H54 (cell line): ENCODE data around the gene ZNF576.
"Not testable (repeated sequence)": the region's sequence is repeated elsewhere in the genome, so short reads cannot be mapped to it uniquely, and the experiment has no call there.

Source experiments
- DNase-seq: peaks from one replicate; pipeline ENCODE4 v3.0.0; 2011; ENCODE audit warnings: low spot score, mixed read lengths; ENCODE audit not compliant: insufficient read length
- FAIRE-seq: peaks from 3 replicates; lab custom pipeline; 2011; peaks lifted over from hg19 to GRCh38; lab: Jason Lieb, UNC
- POLR2A ChIP-seq: IDR thresholded peaks from 2 replicates; pipeline ENCODE4 v1.6.1; 2011; ENCODE audit warnings: low read depth, mild to moderate bottlenecking, low read length

Gene ZNF576

GRCh38 chr19:43598445-43599240, 2.2 kb downstream of the ZNF576 start:
- DNase-seq: no peak
- FAIRE-seq: no peak
- TF ChIP-seq POLR2A: no peak

GRCh38 chr19:43599635-43600295, 3.4 kb downstream of the ZNF576 start:
- DNase-seq (no peak), FAIRE-seq (no peak)
- TF ChIP-seq POLR2A: no peak

DNA sequence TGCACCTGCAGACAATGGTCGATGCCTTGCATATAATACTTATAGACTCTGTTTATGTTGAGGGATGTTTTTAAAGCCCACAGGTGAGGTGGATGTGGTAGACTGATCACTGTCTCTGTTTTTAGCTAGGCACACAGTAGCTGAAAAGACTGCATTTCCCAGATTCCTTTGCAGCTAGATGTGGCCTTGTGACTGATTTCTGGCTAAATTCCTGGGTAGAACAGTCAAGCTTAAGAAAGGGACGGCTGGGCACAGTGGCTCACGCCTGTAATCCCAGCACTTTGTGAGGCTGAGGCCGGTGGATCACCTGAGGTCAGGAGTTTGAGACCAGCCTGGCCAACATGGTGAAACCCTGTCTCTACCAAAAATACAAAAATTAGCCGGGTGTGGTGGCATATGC, 3.9 kb downstream of the ZNF576 start:
- not testable (repeated sequence) for DNase-seq, FAIRE-seq

GRCh38 chr19:43605875-43606568, 9.6 kb downstream of the ZNF576 start:
- DNase-seq (no peak), FAIRE-seq (no peak)
- no peak for TF ChIP-seq POLR2A

- DNase-seq (no peak), FAIRE-seq (no peak)
- no peak for TF ChIP-seq POLR2A
Observed at GRCh38 chr19:43606569-43607229, 10.3 kb downstream of the ZNF576 start.

DNA sequence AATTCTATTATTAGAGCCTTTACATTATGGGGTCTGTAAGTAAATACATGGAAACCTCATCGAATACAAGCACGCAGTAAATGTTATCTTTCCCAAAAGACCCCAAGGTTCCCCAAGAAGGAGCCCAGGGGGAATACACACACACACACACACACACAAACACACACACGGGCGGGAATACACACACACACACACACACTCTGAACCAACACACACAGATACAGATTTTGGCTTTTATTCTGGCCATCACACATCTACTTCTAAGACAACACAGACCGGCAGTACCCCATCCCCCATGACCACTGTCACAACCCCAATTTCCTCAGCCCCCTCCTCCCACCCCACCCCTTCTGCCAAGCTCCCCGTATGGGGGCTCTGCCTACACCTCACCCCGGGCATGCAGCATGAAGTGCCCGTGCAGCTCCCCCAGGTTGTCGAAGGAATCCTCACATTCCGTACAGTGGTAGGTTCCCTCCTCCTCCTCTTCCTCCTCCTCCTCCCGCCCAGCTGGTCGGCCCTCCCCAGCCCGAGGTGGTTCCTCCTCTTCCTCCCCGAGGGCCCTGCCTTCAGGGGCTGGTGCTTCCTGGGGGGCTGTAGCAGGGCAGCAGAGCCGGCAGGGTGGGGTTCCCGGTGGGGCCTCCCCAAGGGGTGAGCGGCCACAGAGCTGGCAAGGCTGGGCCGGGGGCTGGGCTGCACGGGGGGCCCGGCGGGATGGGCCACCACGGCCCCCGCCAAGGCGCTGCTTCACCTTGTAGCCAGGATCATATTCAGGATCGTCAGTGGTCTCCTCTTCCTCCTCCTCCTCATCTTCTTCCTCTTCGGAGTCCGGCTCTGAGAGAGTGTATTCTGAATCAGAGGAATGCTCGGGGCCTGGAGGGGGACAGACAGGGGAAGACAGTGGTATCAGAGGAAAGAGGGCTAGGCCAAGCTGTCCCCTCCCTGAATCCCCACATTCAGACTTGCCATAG, 11.1 kb downstream of the ZNF576 start:
- DNase-seq: no peak
- TF ChIP-seq POLR2A: no peak
- FAIRE-seq: no peak

DNA sequence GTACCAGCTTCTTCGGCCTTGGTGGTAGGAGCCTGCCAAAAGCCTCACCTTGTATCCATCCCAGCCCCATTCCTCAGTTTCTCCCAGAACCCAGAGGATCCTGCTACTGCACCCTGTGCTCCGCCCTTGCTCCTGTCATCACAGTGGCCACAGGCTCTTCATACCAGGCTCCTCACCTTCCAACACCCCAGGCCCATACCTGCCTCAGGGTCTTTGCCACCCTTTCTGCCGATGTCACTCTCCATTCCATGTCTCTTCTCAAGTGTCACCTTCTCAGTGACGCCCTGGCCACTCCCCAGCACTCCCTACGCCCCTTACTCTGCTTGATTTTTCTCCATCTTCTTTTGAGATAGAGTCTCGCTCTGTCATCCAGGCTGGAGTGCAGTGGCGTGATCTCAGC, 13.5 kb downstream of the ZNF576 start:
- TF ChIP-seq POLR2A: no peak
- no peak for DNase-seq
- FAIRE-seq: no peak

DNA sequence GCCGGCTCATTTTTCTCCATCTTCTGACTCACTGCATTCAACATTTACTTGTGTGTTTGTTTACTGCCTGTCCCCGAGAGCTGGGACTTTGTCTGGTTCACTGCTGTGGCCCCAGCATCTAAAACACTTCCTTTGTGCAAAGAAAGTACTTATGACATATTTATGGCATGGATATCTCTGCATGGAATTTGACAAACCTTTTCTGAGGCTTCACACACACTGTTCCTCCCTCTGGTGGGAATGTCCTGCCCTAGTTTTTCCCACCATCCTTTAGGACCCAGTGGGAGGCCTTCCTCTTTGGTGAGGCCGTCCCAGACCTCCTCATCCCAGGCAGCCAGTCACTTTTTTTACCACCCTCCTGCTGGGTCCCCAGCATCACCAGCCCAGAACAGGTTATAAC, 14.1 kb downstream of the ZNF576 start:
- peak; percentile 91 for DNase-seq
- TF ChIP-seq POLR2A: no peak
- FAIRE-seq: peak; percentile 20

DNA sequence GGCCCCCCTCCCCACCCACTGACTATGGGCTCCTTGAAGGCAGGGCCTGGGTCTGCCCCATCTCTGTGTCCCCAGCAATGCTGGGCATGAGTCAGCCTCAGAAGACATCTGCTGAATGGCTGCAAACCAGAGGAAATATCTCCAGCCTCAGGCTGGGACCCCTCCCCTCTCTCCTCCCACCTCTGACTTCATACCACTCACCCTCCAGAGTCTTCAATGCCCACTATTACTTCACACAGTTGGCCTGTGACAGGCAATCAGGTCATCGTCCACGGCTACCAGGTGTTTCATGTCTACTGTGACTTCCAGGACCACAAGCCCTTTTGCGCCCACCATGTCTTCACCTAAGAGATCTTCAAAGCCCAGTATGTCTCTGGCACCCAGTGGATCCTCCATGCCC, 15.4 kb downstream of the ZNF576 start, which contains the start of gene SRRM5:
Gene SRRM5 (plus strand): TSS at position 301 of the 400 bp plus-strand sequence. CDS start 34 bp downstream, at position 335.
- no peak for TF ChIP-seq POLR2A
- no peak for FAIRE-seq
- DNase-seq: no peak

DNA sequence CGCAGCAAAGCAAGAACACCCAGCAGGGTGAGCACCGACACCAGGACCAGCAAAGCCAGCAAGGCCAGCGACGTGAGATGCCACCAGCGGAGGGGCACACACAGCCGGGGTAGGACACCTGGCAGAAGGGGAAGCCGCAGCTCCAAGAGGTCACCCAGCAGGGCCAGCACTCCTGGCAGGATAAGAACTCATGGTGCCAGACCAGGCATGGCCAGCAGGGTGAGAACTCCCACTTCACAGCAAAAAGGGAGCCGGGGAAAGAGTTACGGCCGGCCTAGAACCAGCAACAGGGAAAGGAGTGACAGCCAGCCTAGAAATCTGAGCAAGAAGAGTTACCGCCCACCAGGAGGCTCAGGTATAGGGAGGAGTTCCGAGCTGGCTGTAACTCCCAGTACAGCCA, 16.0 kb downstream of the ZNF576 start:
- DNase-seq: no peak
- FAIRE-seq: no peak
- TF ChIP-seq POLR2A: no peak

DNA sequence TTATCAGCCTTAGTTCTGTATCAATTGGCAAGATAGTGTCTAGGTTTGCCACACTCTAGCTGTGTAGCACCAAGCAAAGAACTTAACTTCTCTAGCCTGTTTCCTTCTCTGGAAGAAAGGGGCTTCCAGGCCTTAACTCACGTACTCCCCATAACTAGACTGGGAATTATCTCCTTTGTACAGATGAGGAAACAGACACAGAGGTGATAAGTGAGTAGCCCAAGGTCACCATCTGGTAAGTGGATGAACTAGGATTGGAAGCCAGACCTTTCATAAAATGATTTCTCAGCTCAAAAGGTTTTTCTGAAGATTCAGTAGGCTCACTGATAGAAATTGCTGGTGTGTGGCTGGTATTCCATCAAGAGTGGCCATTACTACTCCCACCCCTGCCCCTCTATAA, 19.9 kb downstream of the ZNF576 start:
- no peak for TF ChIP-seq POLR2A
- DNase-seq (no peak), FAIRE-seq (no peak)

DNA sequence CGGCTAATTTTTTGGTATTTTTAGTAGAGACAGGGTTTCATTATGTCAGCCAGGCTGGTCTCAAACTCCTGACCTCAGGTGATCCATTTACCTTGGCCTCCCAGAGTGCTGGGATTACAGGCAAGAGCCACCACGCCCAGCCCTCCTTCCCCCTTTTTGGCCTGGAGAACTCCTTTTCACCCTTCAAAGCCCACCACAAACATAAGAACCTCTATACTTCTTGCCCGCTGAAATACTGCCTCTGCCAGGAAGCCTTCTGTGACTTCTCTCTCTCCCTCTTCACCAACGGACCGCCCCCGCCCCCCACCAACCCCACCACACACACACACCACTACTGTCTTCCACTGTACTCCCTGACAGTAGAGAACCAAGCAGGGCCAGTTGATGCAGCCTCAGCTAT, 20.6 kb downstream of the ZNF576 start:
- DNase-seq (no peak), FAIRE-seq (no peak)
- TF ChIP-seq POLR2A: no peak

- DNase-seq (no peak), FAIRE-seq (no peak)
Observed at GRCh38 chr19:43618921-43619261, 22.5 kb downstream of the ZNF576 start.

More at GRCh38 chr19:43618921-43619261, 22.5 kb downstream of the ZNF576 start:
- TF ChIP-seq POLR2A: no peak; the same call in 1 of the 2 replicates
